IMR-90 (cell line): ENCODE data around the gene DPEP1.

Source experiments
- FOS ChIP-seq: fragments of 150-350 bp; IDR thresholded peaks from 2 replicates; pipeline ENCODE4 v1.6.1; 2016; ENCODE audit warnings: low read depth, low read length
- MAFK ChIP-seq: IDR thresholded peaks from 2 replicates; pipeline ENCODE4 v1.6.1; 2012; ENCODE audit warnings: low read depth, low read length, improper control_type of control experiment
- MAZ ChIP-seq: IDR thresholded peaks from 2 replicates; pipeline ENCODE4 v1.6.1; 2012; ENCODE audit warnings: low read depth, mild to moderate bottlenecking, low read length, improper control_type of control experiment, moderate library complexity, borderline replicate concordance
- MXI1 ChIP-seq: IDR thresholded peaks from 2 replicates; pipeline ENCODE4 v1.6.1; 2012; ENCODE audit warnings: low read depth, mild to moderate bottlenecking, low read length, moderate library complexity, borderline replicate concordance
- POLR2A ChIP-seq: IDR thresholded peaks from 2 replicates; pipeline ENCODE4 v1.6.1; 2012; ENCODE audit warnings: mild to moderate bottlenecking, low read depth, low read length
- RAD21 ChIP-seq: IDR thresholded peaks from 2 replicates; pipeline ENCODE4 v1.6.1; 2012; ENCODE audit warnings: low read length, improper control_type of control experiment
- RCOR1 ChIP-seq: IDR thresholded peaks from 2 replicates; pipeline ENCODE4 v1.6.1; 2012; ENCODE audit warnings: mild to moderate bottlenecking, low read length, improper control_type of control experiment; ENCODE audit not compliant: insufficient replicate concordance
- RFX5 ChIP-seq: IDR thresholded peaks from 2 replicates; pipeline ENCODE4 v1.8.0; 2012; ENCODE audit warnings: low read depth, mild to moderate bottlenecking, low read length, moderate library complexity
- SMC3 ChIP-seq: fragments of 150-350 bp; IDR thresholded peaks from 2 replicates; pipeline ENCODE4 v1.6.1; 2016; ENCODE audit warnings: low read depth, mild to moderate bottlenecking, antibody characterized with exemption, low read length, moderate library complexity
- TF ChIP-seq, protein P1 (sequence below): conservative IDR thresholded peaks from 2 replicates; pipeline ENCODE4 v1.5.1; 2012; ENCODE audit warnings: mild to moderate bottlenecking, low read depth, low read length, improper control_type of control experiment
- TF ChIP-seq, protein P2 (sequence below): fragments of 150-350 bp; IDR thresholded peaks from 2 replicates; pipeline ENCODE4 v1.6.1; 2017; ENCODE audit warnings: mild to moderate bottlenecking, antibody characterized with exemption, low read length, low read depth

DNA sequence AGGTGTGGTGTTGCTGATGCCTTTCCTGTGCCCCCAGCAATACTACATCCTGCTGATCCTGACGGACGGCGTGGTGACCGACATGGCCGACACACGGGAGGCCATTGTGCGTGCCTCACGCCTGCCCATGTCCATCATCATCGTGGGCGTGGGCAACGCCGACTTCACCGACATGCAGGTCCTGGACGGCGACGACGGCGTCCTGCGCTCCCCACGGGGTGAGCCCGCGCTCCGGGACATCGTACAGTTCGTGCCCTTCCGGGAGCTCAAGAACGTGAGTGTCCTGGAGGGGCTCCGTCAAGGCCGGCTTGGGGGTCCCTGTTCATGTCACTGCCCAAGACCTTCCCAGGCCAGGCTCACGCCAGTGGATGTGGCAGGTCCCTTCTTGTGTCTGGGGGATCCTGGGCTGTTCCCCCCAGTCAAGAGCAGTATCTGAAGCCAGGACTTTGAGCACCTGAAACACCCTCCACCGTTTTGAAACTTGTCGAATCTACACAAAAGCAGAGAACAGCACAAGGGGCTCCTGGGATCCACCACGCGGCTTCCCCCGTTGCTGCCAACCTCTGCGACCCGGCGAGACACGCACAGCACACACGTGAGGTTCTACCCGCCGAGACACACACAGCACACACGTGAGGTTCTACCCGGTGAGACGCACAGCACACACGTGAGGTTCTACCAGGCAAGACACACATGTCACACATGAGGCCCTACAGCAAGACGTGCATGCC, 17.9 kb upstream of the DPEP1 start:
- TF ChIP-seq MAFK (no peak), MAZ (no peak), SMC3 (no peak), RFX5 (no peak), POLR2A (no peak), RAD21 (no peak), MXI1 (no peak), RCOR1 (no peak), FOS (no peak)
- TF ChIP-seq, protein P1, sequence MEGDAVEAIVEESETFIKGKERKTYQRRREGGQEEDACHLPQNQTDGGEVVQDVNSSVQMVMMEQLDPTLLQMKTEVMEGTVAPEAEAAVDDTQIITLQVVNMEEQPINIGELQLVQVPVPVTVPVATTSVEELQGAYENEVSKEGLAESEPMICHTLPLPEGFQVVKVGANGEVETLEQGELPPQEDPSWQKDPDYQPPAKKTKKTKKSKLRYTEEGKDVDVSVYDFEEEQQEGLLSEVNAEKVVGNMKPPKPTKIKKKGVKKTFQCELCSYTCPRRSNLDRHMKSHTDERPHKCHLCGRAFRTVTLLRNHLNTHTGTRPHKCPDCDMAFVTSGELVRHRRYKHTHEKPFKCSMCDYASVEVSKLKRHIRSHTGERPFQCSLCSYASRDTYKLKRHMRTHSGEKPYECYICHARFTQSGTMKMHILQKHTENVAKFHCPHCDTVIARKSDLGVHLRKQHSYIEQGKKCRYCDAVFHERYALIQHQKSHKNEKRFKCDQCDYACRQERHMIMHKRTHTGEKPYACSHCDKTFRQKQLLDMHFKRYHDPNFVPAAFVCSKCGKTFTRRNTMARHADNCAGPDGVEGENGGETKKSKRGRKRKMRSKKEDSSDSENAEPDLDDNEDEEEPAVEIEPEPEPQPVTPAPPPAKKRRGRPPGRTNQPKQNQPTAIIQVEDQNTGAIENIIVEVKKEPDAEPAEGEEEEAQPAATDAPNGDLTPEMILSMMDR = no peak
- TF ChIP-seq, protein P2, sequence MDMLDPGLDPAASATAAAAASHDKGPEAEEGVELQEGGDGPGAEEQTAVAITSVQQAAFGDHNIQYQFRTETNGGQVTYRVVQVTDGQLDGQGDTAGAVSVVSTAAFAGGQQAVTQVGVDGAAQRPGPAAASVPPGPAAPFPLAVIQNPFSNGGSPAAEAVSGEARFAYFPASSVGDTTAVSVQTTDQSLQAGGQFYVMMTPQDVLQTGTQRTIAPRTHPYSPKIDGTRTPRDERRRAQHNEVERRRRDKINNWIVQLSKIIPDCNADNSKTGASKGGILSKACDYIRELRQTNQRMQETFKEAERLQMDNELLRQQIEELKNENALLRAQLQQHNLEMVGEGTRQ = no peak
